Urothelium cell line (cell line): ENCODE measurements around the gene SLC24A3.

Experiments
- DNase-seq: peaks from one replicate; pipeline ENCODE4 v3.0.0; 2011; ENCODE audit warnings: low spot score, mixed read lengths
- FAIRE-seq: peaks from 2 replicates; lab custom pipeline; 2011; peaks lifted over from hg19 to GRCh38; lab: Jason Lieb, UNC

SLC24A3 gene

GRCh38 chr20:19492687-19493336, 280.4 kb downstream of the SLC24A3 start:
- no peak for FAIRE-seq
- DNase-seq = no peak

DNA sequence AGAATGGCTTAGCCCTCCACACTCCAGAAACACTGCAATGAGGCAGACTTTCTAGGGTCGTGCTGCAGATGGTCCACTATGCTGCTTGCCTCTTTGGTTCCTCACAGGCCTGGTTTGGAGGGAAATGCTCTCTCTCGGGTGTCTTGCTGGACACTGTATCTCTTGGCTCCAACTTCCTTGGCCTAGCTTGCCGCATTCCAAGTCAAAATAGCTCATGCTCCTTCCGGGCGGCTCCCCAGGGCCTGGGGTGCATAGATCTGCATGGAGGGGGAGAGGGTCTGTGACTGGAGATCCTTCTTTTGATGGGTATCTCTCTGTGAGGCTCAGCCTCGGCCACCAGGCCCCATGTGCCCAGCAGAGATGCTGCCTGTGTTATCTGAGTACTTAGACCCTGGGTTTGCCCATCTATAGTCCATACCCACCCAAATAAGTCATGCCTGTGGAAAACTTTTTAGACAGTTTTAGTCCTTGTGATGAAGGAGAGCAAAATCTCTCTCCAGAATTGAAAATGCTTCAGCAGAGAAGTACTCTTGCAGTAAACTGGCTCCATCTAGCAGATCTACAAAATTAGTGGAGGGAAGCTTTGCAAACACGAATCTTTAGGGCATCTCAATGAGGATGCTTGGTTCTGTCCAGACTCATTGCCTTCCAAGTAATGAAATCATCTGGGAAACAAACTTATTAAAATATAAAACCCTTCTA, 281.5 kb downstream of the SLC24A3 start:
- FAIRE-seq = no peak

DNA sequence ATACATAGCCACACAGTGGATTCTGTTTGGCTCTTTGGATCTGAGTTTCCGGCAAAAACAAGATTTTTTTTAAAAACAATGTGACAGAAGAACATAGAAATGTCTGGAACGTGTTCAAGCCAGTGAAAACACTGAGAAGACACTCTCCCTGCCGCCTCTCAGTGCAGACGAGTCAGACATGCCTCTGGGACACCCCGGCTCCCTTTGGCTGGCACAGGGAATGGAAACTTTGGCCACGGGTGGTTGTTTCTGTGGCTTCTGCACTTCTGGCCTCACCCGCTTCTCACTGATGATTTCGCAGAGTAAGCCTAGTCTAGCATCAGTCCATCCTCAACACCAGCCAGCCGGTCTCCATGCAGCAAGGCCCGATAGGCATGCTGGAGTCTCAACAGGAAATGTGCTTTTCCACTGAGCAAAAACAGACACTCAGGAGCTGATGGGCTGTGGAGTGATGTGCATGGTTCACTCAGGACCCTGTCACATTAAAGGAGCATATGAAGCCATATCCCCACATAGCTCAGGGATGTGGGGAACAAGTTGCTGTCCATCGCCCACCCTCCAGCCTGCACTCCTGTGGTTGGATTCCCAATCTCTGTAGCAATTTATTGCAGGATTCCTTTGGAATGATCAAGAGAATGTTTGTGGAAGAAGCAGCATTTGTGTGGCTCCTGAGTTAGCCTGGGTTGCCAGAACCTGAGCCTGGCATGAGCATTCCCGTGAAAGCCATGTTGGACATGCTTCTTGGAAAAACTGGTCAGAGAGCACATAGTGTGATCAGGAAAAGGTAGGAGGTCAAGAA, 283.7 kb downstream of the SLC24A3 start:
- FAIRE-seq (no peak), DNase-seq (no peak)

More for the DNA sequence above, 281.5 kb downstream of the SLC24A3 start:
- no peak for DNase-seq

- DNase-seq = peak; percentile 20
- FAIRE-seq = no peak
Measured at GRCh38 chr20:19497064-19497463, 284.6 kb downstream of the SLC24A3 start.

- DNase-seq (no peak), FAIRE-seq (no peak)
Measured at GRCh38 chr20:19498756-19499155, 286.3 kb downstream of the SLC24A3 start.

GRCh38 chr20:19501476-19502115, 289.2 kb downstream of the SLC24A3 start:
- DNase-seq = no peak
- FAIRE-seq = no peak

- no peak for FAIRE-seq
Measured at GRCh38 chr20:19502169-19502568, 289.7 kb downstream of the SLC24A3 start.

GRCh38 chr20:19504251-19504650, 291.8 kb downstream of the SLC24A3 start:
- DNase-seq = no peak
- no peak for FAIRE-seq

More at GRCh38 chr20:19502169-19502568, 289.7 kb downstream of the SLC24A3 start:
- DNase-seq = no peak

DNA sequence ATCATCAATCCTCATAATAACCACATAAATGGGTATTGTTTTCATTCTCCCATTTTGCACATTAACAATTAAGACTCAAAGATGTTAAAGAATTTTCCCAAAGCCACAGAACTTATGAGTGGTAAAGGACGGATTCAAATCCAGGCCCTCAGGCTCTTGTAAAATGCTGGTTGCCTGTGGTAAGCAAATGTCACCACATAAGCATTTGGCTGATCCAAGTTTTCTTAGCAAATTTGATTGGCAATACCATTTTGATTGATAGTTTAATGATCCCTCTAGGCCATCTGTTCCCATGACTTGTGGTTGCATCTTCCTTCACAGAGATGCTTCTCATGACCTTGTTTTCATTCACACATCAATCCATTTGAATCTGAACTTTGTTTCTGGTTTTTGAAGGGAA, 293.6 kb downstream of the SLC24A3 start:
- DNase-seq = no peak
- FAIRE-seq = no peak

GRCh38 chr20:19508449-19508848, 296.0 kb downstream of the SLC24A3 start:
- FAIRE-seq = no peak
- DNase-seq = no peak

DNA sequence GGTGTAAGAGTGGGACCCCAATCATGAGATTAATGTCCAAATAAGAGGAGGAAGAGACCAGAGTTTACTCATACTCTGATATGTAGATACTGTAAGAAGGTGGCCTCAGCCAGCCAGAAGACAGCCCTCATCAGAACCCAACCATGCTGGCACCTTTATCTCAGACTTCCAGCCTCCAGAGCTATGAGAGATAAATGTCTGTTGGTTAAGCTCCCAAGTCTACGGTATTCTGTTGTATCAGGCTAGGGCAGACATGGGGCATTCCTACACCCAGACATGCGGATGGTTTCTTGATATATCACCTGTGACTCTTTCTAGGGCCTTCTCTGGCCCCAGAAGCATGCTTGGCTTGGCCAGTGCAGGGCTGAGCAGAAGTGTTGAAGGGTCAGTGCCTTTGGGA, 298.2 kb downstream of the SLC24A3 start:
- FAIRE-seq (no peak), DNase-seq (no peak)

DNA sequence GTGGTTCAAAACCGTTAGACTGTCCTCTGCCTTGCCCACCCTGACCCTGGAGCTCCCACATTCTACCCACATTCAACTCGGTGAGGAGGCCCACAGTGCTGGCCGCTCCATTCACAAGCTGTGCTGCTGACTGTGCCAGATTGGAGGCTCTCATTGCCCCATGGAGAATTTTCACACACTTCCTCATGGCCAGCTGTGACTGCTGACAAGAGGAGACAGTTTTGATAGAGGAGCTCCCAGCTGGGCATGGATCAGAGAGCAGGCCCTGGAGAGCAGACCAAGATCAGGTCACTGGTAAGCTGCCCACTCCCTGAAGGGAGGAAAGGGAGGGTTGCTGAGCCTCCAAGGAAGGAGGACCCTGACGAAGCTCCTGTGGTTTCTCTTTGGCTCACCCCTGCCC, 299.5 kb downstream of the SLC24A3 start:
- no peak for FAIRE-seq
- no peak for DNase-seq

- DNase-seq (no peak), FAIRE-seq (no peak)
Measured at GRCh38 chr20:19512886-19513677, 300.6 kb downstream of the SLC24A3 start.

DNA sequence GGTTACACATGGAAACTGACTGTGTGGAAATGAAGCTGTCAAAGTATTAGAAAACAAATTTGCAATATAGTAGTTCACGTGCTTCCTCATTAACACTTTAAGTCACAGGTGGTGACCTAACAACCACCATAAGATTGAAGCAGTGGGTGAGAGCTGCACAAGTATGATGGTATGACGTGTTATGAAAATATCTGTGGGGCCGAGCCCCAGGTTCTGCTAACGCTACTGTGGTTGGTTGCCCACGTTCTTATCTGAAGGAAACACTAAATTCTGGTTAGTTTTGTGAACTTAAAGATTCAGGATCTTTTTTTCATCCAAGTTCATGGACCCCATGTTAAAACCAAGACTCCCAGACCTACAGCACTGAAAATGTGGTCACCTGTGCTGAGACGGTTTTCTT, 302.6 kb downstream of the SLC24A3 start:
- DNase-seq = no peak
- FAIRE-seq = no peak

- DNase-seq (no peak), FAIRE-seq (no peak)
Measured at GRCh38 chr20:19519466-19519865, 307.0 kb downstream of the SLC24A3 start.

DNA sequence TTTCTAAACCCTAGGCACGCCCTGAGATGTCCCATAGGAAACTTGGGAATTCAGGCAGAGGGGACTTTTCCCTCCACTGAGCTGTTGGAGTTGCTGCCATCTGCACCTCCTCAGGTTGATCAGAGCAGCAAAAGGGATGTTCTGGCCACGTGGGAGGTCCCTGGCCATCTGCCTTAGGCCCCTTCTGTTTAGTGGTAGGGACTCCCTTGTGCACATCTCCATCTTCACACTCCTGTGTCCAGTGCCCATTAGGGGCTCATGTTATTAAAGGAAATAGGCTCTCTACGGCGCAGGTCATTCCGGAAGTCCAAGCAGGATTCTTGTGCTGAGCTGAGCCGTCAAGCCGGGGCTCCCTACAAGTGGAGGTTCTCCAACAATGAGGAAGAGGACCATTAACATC, 307.8 kb downstream of the SLC24A3 start:
- FAIRE-seq = no peak
- no peak for DNase-seq

DNA sequence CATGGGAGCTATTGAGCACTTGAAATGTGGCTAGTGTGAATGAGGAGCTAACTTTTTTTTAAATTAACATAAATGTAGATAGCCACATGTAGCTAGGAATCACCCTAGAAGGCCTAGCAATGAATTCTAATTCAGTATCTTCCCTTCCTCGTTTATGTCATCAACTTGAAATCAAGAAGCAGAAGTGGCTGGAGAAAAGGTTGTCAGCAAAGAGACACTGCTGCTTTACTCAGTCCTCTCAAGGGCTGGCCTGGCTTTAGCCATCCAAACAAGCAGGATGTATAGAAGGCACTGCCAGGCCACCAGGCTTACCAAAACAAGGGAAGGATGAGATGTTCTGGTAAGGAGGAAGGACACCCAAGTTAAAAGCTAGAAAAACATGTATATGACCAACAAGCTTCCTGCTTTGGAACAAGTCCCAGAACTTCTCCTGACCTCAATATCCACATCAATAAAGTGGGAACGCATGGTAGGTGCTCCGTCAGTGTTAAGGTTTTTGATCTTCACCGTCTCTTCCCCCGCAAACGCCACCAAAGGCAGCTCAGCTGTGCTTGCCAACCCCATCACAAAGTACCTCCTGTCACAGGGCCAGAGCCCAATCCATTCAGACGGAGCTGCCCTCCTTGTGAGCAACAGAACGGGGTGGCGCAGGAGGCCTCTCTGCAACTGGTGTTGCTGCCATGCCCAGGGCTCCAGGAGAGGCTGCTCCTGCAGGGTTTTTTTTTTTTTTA, 309.8 kb downstream of the SLC24A3 start:
- FAIRE-seq = no peak
- DNase-seq = no peak

- DNase-seq = no peak
- FAIRE-seq = no peak
Measured at GRCh38 chr20:19522836-19523590, 310.6 kb downstream of the SLC24A3 start.

DNA sequence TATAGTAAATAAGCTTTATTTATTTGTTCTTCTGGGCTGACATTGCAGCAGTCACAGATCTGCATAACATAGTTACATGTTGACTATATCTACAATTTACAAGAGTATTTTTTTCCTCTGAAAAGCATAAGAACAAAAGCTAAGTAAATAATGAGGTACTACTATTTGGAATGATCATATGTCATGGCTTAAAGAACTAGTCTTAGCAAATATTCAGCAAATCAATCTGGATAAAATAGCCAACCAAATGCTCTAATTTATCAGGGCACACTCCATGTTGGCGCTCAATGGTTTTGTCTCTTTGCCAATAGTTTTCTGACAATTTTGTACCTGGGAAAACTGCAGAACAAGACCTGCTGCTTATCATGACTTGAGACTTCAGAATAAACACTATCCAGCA, 312.2 kb downstream of the SLC24A3 start:
- DNase-seq (no peak), FAIRE-seq (no peak)
